ENCODE data around the gene LRGUK.

DNA sequence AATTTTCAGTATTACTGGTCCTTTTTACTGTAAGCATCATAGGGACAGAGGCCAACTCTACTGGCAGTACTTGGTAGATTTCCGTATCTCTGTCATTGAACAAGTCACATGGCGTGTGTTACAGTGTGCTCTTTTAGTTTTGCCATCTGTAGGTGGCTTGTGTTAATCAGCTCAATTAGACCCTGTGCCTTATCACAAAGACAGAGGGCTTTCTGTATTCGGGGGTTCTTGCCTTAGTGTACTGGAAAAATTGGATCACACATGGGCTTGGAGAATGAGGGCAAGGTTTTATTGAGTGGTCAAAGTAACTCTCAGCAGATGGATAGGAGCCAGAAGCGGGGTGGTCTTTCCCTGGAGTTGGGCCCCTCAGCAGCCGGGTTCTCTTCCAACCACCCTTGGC, 21.3 kb upstream of the LRGUK start:
- TF ChIP-seq, protein P1, sequence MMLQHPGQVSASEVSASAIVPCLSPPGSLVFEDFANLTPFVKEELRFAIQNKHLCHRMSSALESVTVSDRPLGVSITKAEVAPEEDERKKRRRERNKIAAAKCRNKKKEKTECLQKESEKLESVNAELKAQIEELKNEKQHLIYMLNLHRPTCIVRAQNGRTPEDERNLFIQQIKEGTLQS (IDR thresholded peaks at IDR 0.05; ENCODE audit: insufficient read depth, low read depth, low read length) = no peak
- TF ChIP-seq, protein P2, sequence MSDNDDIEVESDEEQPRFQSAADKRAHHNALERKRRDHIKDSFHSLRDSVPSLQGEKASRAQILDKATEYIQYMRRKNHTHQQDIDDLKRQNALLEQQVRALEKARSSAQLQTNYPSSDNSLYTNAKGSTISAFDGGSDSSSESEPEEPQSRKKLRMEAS (IDR thresholded peaks at IDR 0.05) = no peak
- TF ChIP-seq SP1 (IDR thresholded peaks at IDR 0.05; ENCODE audit: low read depth, low read length) (no peak), NANOG (IDR thresholded peaks at IDR 0.05; ENCODE audit: insufficient read depth, low read depth, low read length, poor library complexity, severe bottlenecking) (no peak), CBX8 (IDR thresholded peaks at IDR 0.05; ENCODE audit: borderline replicate concordance, low read depth, low read length) (no peak), CHD1 (IDR thresholded peaks at IDR 0.05; ENCODE audit: low read depth, low read length) (no peak), POLR2AphosphoS5 (IDR thresholded peaks at IDR 0.05; ENCODE audit: low read depth, low read length) (no peak), E2F6 (IDR thresholded peaks at IDR 0.05) (no peak), SAP30 (IDR thresholded peaks at IDR 0.05; ENCODE audit: insufficient read depth, insufficient replicate concordance, low read length) (no peak), CEBPB (IDR thresholded peaks at IDR 0.05; ENCODE audit: low read depth, low read length) (no peak)
- TF ChIP-seq, protein P3, sequence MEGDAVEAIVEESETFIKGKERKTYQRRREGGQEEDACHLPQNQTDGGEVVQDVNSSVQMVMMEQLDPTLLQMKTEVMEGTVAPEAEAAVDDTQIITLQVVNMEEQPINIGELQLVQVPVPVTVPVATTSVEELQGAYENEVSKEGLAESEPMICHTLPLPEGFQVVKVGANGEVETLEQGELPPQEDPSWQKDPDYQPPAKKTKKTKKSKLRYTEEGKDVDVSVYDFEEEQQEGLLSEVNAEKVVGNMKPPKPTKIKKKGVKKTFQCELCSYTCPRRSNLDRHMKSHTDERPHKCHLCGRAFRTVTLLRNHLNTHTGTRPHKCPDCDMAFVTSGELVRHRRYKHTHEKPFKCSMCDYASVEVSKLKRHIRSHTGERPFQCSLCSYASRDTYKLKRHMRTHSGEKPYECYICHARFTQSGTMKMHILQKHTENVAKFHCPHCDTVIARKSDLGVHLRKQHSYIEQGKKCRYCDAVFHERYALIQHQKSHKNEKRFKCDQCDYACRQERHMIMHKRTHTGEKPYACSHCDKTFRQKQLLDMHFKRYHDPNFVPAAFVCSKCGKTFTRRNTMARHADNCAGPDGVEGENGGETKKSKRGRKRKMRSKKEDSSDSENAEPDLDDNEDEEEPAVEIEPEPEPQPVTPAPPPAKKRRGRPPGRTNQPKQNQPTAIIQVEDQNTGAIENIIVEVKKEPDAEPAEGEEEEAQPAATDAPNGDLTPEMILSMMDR (IDR thresholded peaks at IDR 0.05; ENCODE audit: control extremely low read depth in 1 of 3, insufficient read depth in 1 of 3, low read depth in 1 of 3, low read length in 3 of 3) = no peak
